ENCODE results near the gene ARL15.

GRCh38 chr5:53942724-53943123 lies 367.6 kb downstream of the ARL15 start:
- TF ChIP-seq CTCF (IDR thresholded peaks at IDR 0.05) (no peak), POLR2A (IDR thresholded peaks at IDR 0.05) (no peak)
